GM23248 (cell line): ENCODE measurements around the gene FRAT2. TPM values are rescaled to one million over a fixed set of nuclear protein-coding genes. Genes with fewer than 3 reads are reported as not detected.
"Not testable (repeated sequence)": the region's sequence is repeated elsewhere in the genome, so short reads cannot be mapped to it uniquely, and the experiment has no call there.

Source experiments
- DNase-seq: peaks from one replicate; pipeline ENCODE4 v3.0.0-alpha.2; 2015
- H2AFZ ChIP-seq: fragments of 200-600 bp; sonication (generic); 2 replicates; pipeline ENCODE4 v1.6.1; 2016; ENCODE audit warnings: antibody characterized with exemption
- H3F3A ChIP-seq: fragments of 200-600 bp; sonication (generic); 2 replicates; pipeline ENCODE4 v1.6.1; 2016; ENCODE audit warnings: mild to moderate bottlenecking, antibody characterized with exemption, mixed run types; ENCODE audit not compliant: insufficient read depth
- H3K27ac ChIP-seq: fragments of 200-600 bp; sonication (generic); 2 replicates; pipeline ENCODE4 v1.5.1; 2016; ENCODE audit warnings: mild to moderate bottlenecking
- H3K27me3 ChIP-seq: fragments of 200-600 bp; sonication (generic); replicated peaks from 2 replicates; pipeline ENCODE4 v1.6.1; 2016; ENCODE audit warnings: mild to moderate bottlenecking; ENCODE audit not compliant: insufficient read depth
- H3K36me3 ChIP-seq: fragments of 200-600 bp; sonication (generic); 2 replicates; pipeline ENCODE4 v1.6.1; 2016; ENCODE audit warnings: low read depth, mild to moderate bottlenecking
- H3K4me1 ChIP-seq: fragments of 200-600 bp; sonication (generic); 2 replicates; pipeline ENCODE4 v1.6.1; 2016; ENCODE audit warnings: mild to moderate bottlenecking; ENCODE audit not compliant: insufficient read depth
- H3K4me2 ChIP-seq: fragments of 200-600 bp; sonication (generic); one replicate; pipeline ENCODE4 v1.6.1; 2016; ENCODE audit warnings: mild to moderate bottlenecking; ENCODE audit not compliant: unreplicated experiment
- H3K4me3 ChIP-seq: fragments of 200-600 bp; sonication (generic); 2 replicates; pipeline ENCODE4 v1.5.1; 2016; ENCODE audit warnings: mild to moderate bottlenecking
- H3K79me2 ChIP-seq: fragments of 200-600 bp; sonication (generic); 2 replicates; pipeline ENCODE4 v1.6.1; 2016; ENCODE audit warnings: mild to moderate bottlenecking; ENCODE audit not compliant: insufficient read depth
- H3K9ac ChIP-seq: fragments of 200-600 bp; sonication (generic); 2 replicates; pipeline ENCODE4 v1.6.1; 2016; ENCODE audit warnings: mild to moderate bottlenecking
- H3K9me2 ChIP-seq: fragments of 200-600 bp; sonication (generic); 2 replicates; pipeline ENCODE4 v1.6.1; 2016; ENCODE audit warnings: mixed run types, mild to moderate bottlenecking, moderate library complexity; ENCODE audit not compliant: insufficient read depth
- H3K9me3 ChIP-seq: fragments of 200-600 bp; sonication (generic); one replicate; pipeline ENCODE4 v1.6.1; 2017; ENCODE audit warnings: low read depth
- H4K20me1 ChIP-seq: fragments of 200-600 bp; sonication (generic); 2 replicates; pipeline ENCODE4 v1.6.0; 2016; ENCODE audit not compliant: insufficient read depth
- EZH2 ChIP-seq: fragments of 200-600 bp; sonication (generic); IDR thresholded peaks from 2 replicates; pipeline ENCODE4 v1.6.1; 2018; ENCODE audit warnings: antibody characterized with exemption, mild to moderate bottlenecking; ENCODE audit not compliant: insufficient read depth, poor library complexity, severe bottlenecking
- EZH2phosphoT487 ChIP-seq: fragments of 200-600 bp; sonication (generic); IDR thresholded peaks from 2 replicates; pipeline ENCODE4 v1.6.1; 2018; ENCODE audit warnings: antibody characterized with exemption, moderate library complexity, mild to moderate bottlenecking, low read depth; ENCODE audit not compliant: insufficient read depth
- WGBS, 2 experiments: methylation state at CpG; one replicate each; pipeline ENCODE4 v1.1.6; 2015 to 2017; ENCODE audit warnings: low lambda C conversion rate in 2 of 2, low coverage in 1 of 2; ENCODE audit errors: missing lambda C conversion rate in 2 of 2; 5-methylcytosine and 5-hydroxymethylcytosine counted together
- in situ Hi-C: fragments of 300-500 bp; cut with MboI; formaldehyde crosslinking; loops from 2 replicates; pipeline ENCODE4 v1.15.0; 2020
- polyA plus RNA-seq: library from polyadenylated mRNA; unstranded; fragments of >200 nt; fragmentation: Nextera tagmentation; extraction: Ambion mirVana; gene quantifications from 2 replicates; pipeline ENCODE4 v1.2.1, GENCODE V29; 2016
- total RNA-seq: library from RNA; depleted of rRNA; stranded (reverse); fragments of >200 nt; shearing (Covaris generic); gene quantifications from 2 replicates; pipeline ENCODE4 v1.2.3, GENCODE V29; 2014

The FRAT2 gene
- total and polyA plus RNA-seq, 2 experiments from 2014 or later: 1.6 to 10.3 TPM

DNA sequence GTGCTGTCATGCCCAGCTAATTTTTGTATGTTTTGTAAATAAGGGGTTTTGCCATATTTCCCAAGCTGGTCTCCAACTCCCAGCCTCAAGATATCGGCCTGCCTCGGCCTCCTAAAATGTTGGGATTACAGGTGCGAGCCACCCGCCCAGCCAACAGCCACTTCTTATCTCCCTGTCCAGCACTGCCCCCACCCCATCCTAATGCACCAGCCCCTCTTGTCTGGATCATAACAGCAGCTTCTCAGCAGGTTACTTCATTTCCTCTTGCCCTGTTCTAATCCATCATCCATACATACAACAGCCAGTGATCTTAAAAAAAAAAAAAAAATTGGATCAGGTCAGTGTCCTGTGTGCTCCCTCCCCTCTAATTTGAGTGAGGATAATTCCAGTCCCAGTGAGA lies 12.8 kb upstream of the FRAT2 start:
- in situ Hi-C loops: no loop called here
- Histone ChIP-seq H3F3A (no peaks in the 10 kb centered on the region), H3K9ac (no peak overlapping the region), H3K27me3 (no peaks in the 10 kb centered on the region), H3K4me3 (no peak overlapping the region), H3K4me1 (no peaks in the 10 kb centered on the region), H3K4me2 (no peak overlapping the region), H3K9me3 (no peaks in the 10 kb centered on the region), H3K9me2 (no peaks in the 10 kb centered on the region), H3K27ac (no peak overlapping the region), H3K36me3 (no peaks in the 10 kb centered on the region), H4K20me1 (no peaks in the 10 kb centered on the region), H2AFZ (no peak overlapping the region), H3K79me2 (no peaks in the 10 kb centered on the region)
- no peak for DNase-seq
- WGBS, 2 experiments: 97 to 100% methylated on average over 4 of the region's 4 CpGs
- no peak for TF ChIP-seq EZH2phosphoT487
- TF ChIP-seq EZH2: no peak

DNA sequence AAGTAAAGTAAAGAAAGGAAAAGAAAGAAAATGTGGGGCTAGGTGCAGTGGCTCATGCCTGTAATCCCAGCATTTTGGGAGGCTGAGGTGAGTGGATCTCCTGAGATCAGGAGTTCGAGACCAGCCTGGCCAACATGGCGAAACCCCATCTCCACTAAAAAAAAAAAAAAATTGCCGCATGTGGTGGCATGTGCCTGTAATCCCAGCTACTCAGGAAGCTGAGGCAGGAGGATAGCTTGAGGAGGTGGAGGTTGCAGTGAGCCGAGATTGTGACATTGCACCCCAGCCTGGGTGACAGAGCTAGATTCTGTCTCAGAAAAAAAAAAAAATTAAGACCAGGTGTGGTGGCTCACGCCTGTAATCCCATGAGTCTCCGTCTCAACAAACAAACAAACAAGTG lies 9.1 kb upstream of the FRAT2 start:
- H3K9me2 ChIP-seq, H3K4me3 ChIP-seq, H3K4me1 ChIP-seq, H4K20me1 ChIP-seq, H3F3A ChIP-seq, in situ Hi-C loops, H3K27me3 ChIP-seq, H2AFZ ChIP-seq, H3K4me2 ChIP-seq, H3K79me2 ChIP-seq, DNase-seq, H3K9me3 ChIP-seq, H3K27ac ChIP-seq, H3K9ac ChIP-seq, H3K36me3 ChIP-seq: not testable (repeated sequence)
- WGBS, 2 experiments: 76 to 77% methylated on average over 6 of the region's 6 CpGs

GRCh38 chr10:97341416-97341815 lies 6.9 kb upstream of the FRAT2 start:
- 44 to 55% methylated on average over 2 of the region's 2 CpGs for WGBS, 2 experiments
- no peak overlapping the region for H3K9ac ChIP-seq
- H3K27me3 ChIP-seq: 0 out of 2 replicates have a peak, but pooled peaks cover 8% of the 10 kb centered on the region
- in situ Hi-C loops: no loop called here
- H3K36me3 ChIP-seq: no peaks in the 10 kb centered on the region
- no peak for DNase-seq
- no peaks in the 10 kb centered on the region for H3K9me3 ChIP-seq
- no peak overlapping the region for H3K4me2 ChIP-seq
- H3K4me3 ChIP-seq: no peak overlapping the region
- H3K27ac ChIP-seq: no peak overlapping the region
- H3F3A ChIP-seq: peaks cover 8% of the 10 kb centered on the region; the same call in 1 of the 2 replicates
- 0 out of 2 replicates have a peak, but pooled peaks cover 6% of the 10 kb centered on the region for H3K4me1 ChIP-seq
- H3K79me2 ChIP-seq: no peaks in the 10 kb centered on the region
- H4K20me1 ChIP-seq: no peaks in the 10 kb centered on the region
- no peaks in the 10 kb centered on the region for H3K9me2 ChIP-seq
- H2AFZ ChIP-seq: no peak overlapping the region
- TF ChIP-seq EZH2phosphoT487 (no peak), EZH2 (no peak)

DNA sequence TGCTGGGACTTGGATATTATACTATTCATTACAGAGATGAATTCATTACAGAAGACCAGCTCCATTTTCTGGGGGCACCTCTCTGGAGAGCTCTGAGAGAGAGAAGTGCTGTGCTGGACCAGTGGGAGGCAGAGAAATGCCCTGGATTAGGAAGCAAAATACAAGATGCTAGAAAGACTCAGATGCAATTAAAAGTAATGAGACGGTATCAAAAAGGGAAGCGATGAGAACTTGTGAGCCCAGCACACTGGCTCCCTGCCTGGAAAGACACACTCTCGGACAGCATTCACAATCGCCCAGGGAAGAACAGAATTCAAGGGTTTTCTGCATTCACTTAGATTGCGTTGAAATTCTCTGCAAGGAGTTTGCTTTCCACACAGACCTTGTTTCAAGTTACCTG lies 3.5 kb upstream of the FRAT2 start:
- Histone ChIP-seq H2AFZ (0 out of 2 replicates have a peak overlapping the region, but pooled peaks have one; percentile 20), H3K9me3 (no peaks in the 10 kb centered on the region), H3K4me2 (no peak overlapping the region), H3K4me1 (0 out of 2 replicates have a peak, but pooled peaks cover 6% of the 10 kb centered on the region), H3K9me2 (no peaks in the 10 kb centered on the region), H4K20me1 (no peaks in the 10 kb centered on the region), H3K36me3 (no peaks in the 10 kb centered on the region), H3K27ac (no peak overlapping the region), H3K27me3 (0 out of 2 replicates have a peak, but pooled peaks cover 8% of the 10 kb centered on the region), H3F3A (peaks cover 17% of the 10 kb centered on the region), H3K4me3 (no peak overlapping the region), H3K79me2 (no peaks in the 10 kb centered on the region), H3K9ac (no peak overlapping the region)
- DNase-seq: no peak
- WGBS, 2 experiments: 11 to 13% methylated on average over 5 of the region's 5 CpGs
- TF ChIP-seq EZH2phosphoT487: no peak
- no peak for TF ChIP-seq EZH2
- in situ Hi-C loops: no loop called here
